BLaER1 treated with 17β-estradiol and CSF1 and Interleukin-3, amounts not matched to agents 10 nM and 100 nM (cell line): ENCODE data around the gene DPYSL5.

ENCODE experiments used
- H3K27ac ChIP-seq, 11 experiments: shearing (Covaris generic); formaldehyde crosslinking; 2 replicates each; pipeline ENCODE4 v1.8.1; 2022
- H3K27me3 ChIP-seq, 11 experiments: shearing (Covaris generic); formaldehyde crosslinking; 2 replicates each; pipeline ENCODE4 v1.8.1; 2022
- H3K36me3 ChIP-seq, 11 experiments: shearing (Covaris generic); formaldehyde crosslinking; 2 replicates each; pipeline ENCODE4 v1.8.1; 2022
- H3K4me1 ChIP-seq, 10 experiments: shearing (Covaris generic); formaldehyde crosslinking; 2 replicates each; pipeline ENCODE4 v1.8.1; 2022
- H3K4me2 ChIP-seq, 11 experiments: shearing (Covaris generic); formaldehyde crosslinking; 2 replicates each; pipeline ENCODE4 v1.8.1; 2022
- H3K4me3 ChIP-seq, 10 experiments: shearing (Covaris generic); formaldehyde crosslinking; 2 replicates each; pipeline ENCODE4 v1.8.1; 2022
- H3K9ac ChIP-seq, 11 experiments: shearing (Covaris generic); formaldehyde crosslinking; 2 replicates each; pipeline ENCODE4 v1.8.1; 2022
- H3K9me3 ChIP-seq, 11 experiments: shearing (Covaris generic); formaldehyde crosslinking; replicated peaks in 1 of 11; 2 replicates each; pipeline ENCODE4 v1.8.1; 2022
- H4K20me1 ChIP-seq, 11 experiments: shearing (Covaris generic); formaldehyde crosslinking; 2 replicates each; pipeline ENCODE4 v1.8.1; 2022
- Cebpa-rat ChIP-seq, 11 experiments: shearing (Covaris generic); IDR thresholded peaks; 2 replicates each; pipeline ENCODE4 v1.8.1; 2022

Gene DPYSL5

GRCh38 chr2:26970244-26970927, 122.5 kb downstream of the DPYSL5 start, which contains the start of gene MAPRE3:
TSS of gene MAPRE3 (plus strand) at chr2:26970637. CDS start at chr2:27022219, 51,582 bp downstream.
- H3K27me3 ChIP-seq: peaks cover 15 to 48% (median 40%) of the 10 kb centered on the region in 11 experiments; a peak in 21 of 22 replicates
- peaks cover 9 to 15% (median 12%) of the 10 kb centered on the region in 10 experiments; a peak in 18 of 20 replicates for H3K4me1 ChIP-seq
- H3K9ac ChIP-seq: peak within 1 kb of the TSS; percentile 13 to 76 (median 69); a peak in 19 of 22 replicates
- peak within 1 kb of the TSS; percentile 56 to 80 (median 68) for H3K4me3 ChIP-seq
- H4K20me1 ChIP-seq: peaks cover 0 to 13% (median 4%) of the 10 kb centered on the region in 11 experiments; a peak in 5 of 22 replicates
- H3K4me2 ChIP-seq: peak within 1 kb of the TSS; percentile 51 to 97 (median 79)
- no peaks in the 10 kb centered on the region for H3K9me3 ChIP-seq
- H3K27ac ChIP-seq: peak within 1 kb of the TSS in 1 of 11 experiments; percentile 47; a peak in 1 of 22 replicates
- no peak for TF ChIP-seq Cebpa-rat (IDR thresholded peaks at IDR 0.05)
- H3K36me3 ChIP-seq: no peaks in the 10 kb centered on the region

- peaks cover 0 to 13% (median 4%) of the 10 kb centered on the region in 11 experiments; a peak in 5 of 22 replicates for H4K20me1 ChIP-seq
- TF ChIP-seq Cebpa-rat (IDR thresholded peaks at IDR 0.05): no peak
- H3K4me2 ChIP-seq: peak overlapping the region; percentile 51 to 97 (median 79)
- peak overlapping the region in 6 of 11 experiments; percentile 24 to 76 (median 70); a peak in 12 of 22 replicates for H3K9ac ChIP-seq
- no peak overlapping the region for H3K27ac ChIP-seq
- H3K9me3 ChIP-seq: no peaks in the 10 kb centered on the region
- H3K27me3 ChIP-seq: peaks cover 15 to 48% (median 40%) of the 10 kb centered on the region in 11 experiments; a peak in 21 of 22 replicates
- H3K36me3 ChIP-seq: no peaks in the 10 kb centered on the region
- H3K4me3 ChIP-seq: peak overlapping the region; percentile 56 to 80 (median 68)
- H3K4me1 ChIP-seq: peaks cover 9 to 15% (median 12%) of the 10 kb centered on the region in 10 experiments; a peak in 18 of 20 replicates
Measured at GRCh38 chr2:26970928-26971627, 123.1 kb downstream of the DPYSL5 start.

- H3K9ac ChIP-seq: no peak overlapping the region
- H3K4me2 ChIP-seq: peak overlapping the region in 4 of 11 experiments; percentile 79 to 97 (median 89); a peak in 2 of 22 replicates
- peaks cover 9 to 15% (median 12%) of the 10 kb centered on the region in 10 experiments; a peak in 18 of 20 replicates for H3K4me1 ChIP-seq
- H3K27me3 ChIP-seq: peaks cover 15 to 48% (median 40%) of the 10 kb centered on the region in 11 experiments; a peak in 21 of 22 replicates
- H4K20me1 ChIP-seq: peaks cover 0 to 13% (median 4%) of the 10 kb centered on the region in 11 experiments; a peak in 5 of 22 replicates
- no peak overlapping the region for H3K4me3 ChIP-seq
- no peak for TF ChIP-seq Cebpa-rat (IDR thresholded peaks at IDR 0.05)
- H3K36me3 ChIP-seq: no peaks in the 10 kb centered on the region
- H3K9me3 ChIP-seq: no peaks in the 10 kb centered on the region
- no peak overlapping the region for H3K27ac ChIP-seq
Measured at GRCh38 chr2:26971911-26972786, 124.2 kb downstream of the DPYSL5 start.

GRCh38 chr2:26974352-26974751, 126.4 kb downstream of the DPYSL5 start:
- Histone ChIP-seq H3K4me2 (no peak overlapping the region), H3K27me3 (peaks cover 15 to 39% (median 34%) of the 10 kb centered on the region in 11 experiments; a peak in 21 of 22 replicates), H3K4me3 (no peak overlapping the region), H3K4me1 (peaks cover 9 to 15% (median 12%) of the 10 kb centered on the region in 10 experiments; a peak in 18 of 20 replicates), H3K9ac (no peak overlapping the region), H3K36me3 (no peaks in the 10 kb centered on the region), H4K20me1 (peaks cover 0 to 13% (median 4%) of the 10 kb centered on the region in 11 experiments; a peak in 5 of 22 replicates), H3K27ac (no peak overlapping the region), H3K9me3 (no peaks in the 10 kb centered on the region)
- no peak for TF ChIP-seq Cebpa-rat (IDR thresholded peaks at IDR 0.05)

DNA sequence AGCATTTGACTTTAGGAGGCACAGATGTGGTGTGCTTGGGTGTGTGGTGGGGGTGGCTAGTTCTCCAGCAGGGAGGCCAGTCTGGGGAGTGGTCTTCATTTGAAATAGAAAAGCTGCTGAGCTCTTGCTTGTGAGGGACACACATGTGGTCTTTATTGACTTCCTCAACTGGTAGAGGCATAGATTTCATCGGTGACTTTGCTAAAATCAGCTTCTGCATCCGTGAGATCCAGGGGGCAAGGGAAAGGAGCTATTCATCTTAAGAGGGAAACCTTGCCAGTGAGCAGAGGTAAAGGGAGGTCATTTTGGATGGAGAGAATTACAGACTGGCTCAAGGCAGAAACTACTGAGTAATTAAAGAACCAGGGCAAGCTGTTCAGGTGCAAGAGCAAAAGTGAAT, 127.2 kb downstream of the DPYSL5 start:
- Histone ChIP-seq H3K4me3 (no peak overlapping the region), H3K4me2 (no peak overlapping the region), H3K27ac (no peak overlapping the region), H3K4me1 (peaks cover 6 to 11% (median 9%) of the 10 kb centered on the region in 10 experiments; a peak in 17 of 20 replicates), H3K27me3 (peaks cover 15 to 31% (median 26%) of the 10 kb centered on the region in 11 experiments; a peak in 21 of 22 replicates), H3K9me3 (no peaks in the 10 kb centered on the region), H3K36me3 (no peaks in the 10 kb centered on the region), H4K20me1 (peaks cover 0 to 13% (median 4%) of the 10 kb centered on the region in 11 experiments; a peak in 5 of 22 replicates), H3K9ac (no peak overlapping the region)
- TF ChIP-seq Cebpa-rat (IDR thresholded peaks at IDR 0.05): no peak

GRCh38 chr2:26975656-26976055, 127.7 kb downstream of the DPYSL5 start:
- H3K4me2 ChIP-seq: no peak overlapping the region
- H3K9me3 ChIP-seq: no peaks in the 10 kb centered on the region
- H4K20me1 ChIP-seq: peaks cover 0 to 13% (median 4%) of the 10 kb centered on the region in 11 experiments; a peak in 5 of 22 replicates
- H3K4me3 ChIP-seq: no peak overlapping the region
- peaks cover 5 to 11% (median 7%) of the 10 kb centered on the region in 10 experiments; a peak in 17 of 20 replicates for H3K4me1 ChIP-seq
- TF ChIP-seq Cebpa-rat (IDR thresholded peaks at IDR 0.05): no peak
- H3K27me3 ChIP-seq: peaks cover 15 to 26% (median 21%) of the 10 kb centered on the region in 11 experiments; a peak in 21 of 22 replicates
- H3K36me3 ChIP-seq: no peaks in the 10 kb centered on the region
- no peak overlapping the region for H3K9ac ChIP-seq
- no peak overlapping the region for H3K27ac ChIP-seq

DNA sequence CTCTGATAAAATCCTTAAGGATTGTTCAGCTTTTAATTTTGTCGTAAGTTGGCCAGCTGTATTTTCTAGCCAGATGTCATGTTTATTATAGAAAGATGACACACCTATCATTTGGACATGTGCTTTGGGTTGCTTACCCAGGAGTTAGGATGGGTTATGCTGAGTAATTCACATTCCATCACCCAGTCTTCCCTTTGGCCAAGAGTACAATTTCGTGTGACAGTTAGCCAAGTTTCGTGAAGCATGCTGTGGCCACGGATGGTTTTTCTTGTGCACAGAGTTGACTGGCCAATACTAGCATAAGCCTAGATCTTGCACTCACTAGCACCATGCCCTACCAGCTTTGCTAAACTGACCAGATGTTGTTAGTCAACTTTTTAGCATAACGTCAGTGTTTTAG, 128.3 kb downstream of the DPYSL5 start:
- Histone ChIP-seq H3K27ac (no peak overlapping the region), H3K4me3 (no peak overlapping the region), H3K27me3 (peaks cover 13 to 21% (median 15%) of the 10 kb centered on the region in 11 experiments; a peak in 21 of 22 replicates), H3K4me2 (no peak overlapping the region), H3K9me3 (no peaks in the 10 kb centered on the region), H3K36me3 (no peaks in the 10 kb centered on the region), H3K9ac (no peak overlapping the region), H3K4me1 (peaks cover 1 to 7% (median 4%) of the 10 kb centered on the region in 10 experiments; a peak in 17 of 20 replicates), H4K20me1 (peaks cover 0 to 11% (median 4%) of the 10 kb centered on the region in 11 experiments; a peak in 5 of 22 replicates)
- TF ChIP-seq Cebpa-rat (IDR thresholded peaks at IDR 0.05): no peak

DNA sequence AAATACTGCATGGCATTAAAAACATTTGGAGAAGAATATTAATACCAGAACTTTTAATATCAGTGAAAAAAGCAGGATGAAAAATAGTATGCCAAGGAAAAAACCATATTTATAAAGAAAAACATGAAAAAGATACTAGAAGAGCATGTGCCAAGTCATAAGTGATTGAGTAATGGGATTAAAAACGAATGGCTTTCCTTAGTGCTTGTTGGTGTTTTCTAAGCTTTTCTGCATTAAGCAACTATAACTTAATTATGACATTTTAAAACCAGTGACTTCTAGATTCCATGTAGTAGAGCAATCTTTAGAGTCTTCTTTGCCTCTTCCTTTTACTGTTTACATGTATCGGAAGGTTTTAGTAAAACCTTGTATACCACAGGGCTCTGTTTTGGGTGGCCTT, 129.1 kb downstream of the DPYSL5 start:
- Histone ChIP-seq H4K20me1 (peaks cover 0 to 12% (median 4%) of the 10 kb centered on the region in 11 experiments; a peak in 4 of 22 replicates), H3K27me3 (peaks cover 5 to 13% (median 8%) of the 10 kb centered on the region in 11 experiments; a peak in 17 of 22 replicates), H3K4me1 (no peaks in the 10 kb centered on the region), H3K4me2 (no peak overlapping the region), H3K27ac (no peak overlapping the region), H3K9ac (no peak overlapping the region), H3K4me3 (no peak overlapping the region), H3K9me3 (no peaks in the 10 kb centered on the region), H3K36me3 (no peaks in the 10 kb centered on the region)
- no peak for TF ChIP-seq Cebpa-rat (IDR thresholded peaks at IDR 0.05)
